Embryonic facial prominence (tissue), 1 donor: Measurements from ENCODE around the gene CADPS.

Experiments used
- DNase-seq: peaks from one replicate; pipeline ENCODE4 v3.0.0-alpha.2; 2016; ENCODE audit errors: extremely low spot score

Gene CADPS

DNA sequence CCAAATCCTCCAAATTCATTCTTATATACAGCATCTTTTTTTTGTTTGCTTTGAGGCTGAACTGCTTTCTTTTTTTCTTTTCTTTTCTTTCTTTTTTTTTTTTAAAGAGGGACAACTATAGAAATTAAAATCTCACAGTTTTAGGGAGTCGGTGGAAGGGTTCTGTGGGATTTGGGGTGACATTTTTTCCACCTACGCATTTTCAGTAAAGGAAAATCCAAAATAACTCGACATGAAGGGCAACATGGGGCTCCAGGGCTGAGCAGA is 498.8 kb downstream of the CADPS start:
- no peak for DNase-seq

DNA sequence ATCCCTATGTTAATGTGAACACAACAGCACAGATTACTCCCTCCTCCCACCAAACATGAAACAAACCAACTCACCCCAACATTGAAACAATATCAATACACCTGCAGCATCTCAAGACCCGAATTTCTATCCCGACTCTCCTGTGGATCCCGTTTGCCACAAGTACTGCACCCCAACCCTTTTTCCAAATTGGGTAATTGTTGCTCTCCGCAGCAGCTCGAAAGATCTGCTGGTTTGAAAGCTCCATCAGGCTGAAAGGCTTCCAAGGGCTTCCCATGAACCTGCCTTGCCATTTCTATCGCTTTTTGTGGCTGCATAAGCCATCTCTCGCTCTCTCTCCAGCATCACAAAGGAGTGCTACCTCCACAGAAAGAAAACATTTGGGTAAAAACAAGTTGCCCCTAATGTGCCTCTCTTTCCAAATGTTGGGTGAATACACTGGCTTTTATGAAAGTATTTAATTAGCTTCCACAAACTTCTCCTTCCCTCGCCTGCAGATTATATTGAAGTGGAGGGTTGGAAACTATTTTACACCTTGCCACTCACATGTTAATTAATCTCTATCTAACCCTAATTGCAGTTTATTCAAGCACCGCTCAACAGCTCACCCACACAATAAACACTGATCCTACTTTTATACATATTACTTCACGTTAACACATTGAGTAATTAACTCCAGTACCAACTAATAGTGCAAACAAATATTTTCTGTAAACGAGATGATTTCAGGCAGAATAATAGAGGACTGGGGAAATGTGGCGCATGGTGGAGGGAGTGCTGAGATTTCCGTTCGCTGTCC is 499.4 kb downstream of the CADPS start:
- no peak for DNase-seq

DNA sequence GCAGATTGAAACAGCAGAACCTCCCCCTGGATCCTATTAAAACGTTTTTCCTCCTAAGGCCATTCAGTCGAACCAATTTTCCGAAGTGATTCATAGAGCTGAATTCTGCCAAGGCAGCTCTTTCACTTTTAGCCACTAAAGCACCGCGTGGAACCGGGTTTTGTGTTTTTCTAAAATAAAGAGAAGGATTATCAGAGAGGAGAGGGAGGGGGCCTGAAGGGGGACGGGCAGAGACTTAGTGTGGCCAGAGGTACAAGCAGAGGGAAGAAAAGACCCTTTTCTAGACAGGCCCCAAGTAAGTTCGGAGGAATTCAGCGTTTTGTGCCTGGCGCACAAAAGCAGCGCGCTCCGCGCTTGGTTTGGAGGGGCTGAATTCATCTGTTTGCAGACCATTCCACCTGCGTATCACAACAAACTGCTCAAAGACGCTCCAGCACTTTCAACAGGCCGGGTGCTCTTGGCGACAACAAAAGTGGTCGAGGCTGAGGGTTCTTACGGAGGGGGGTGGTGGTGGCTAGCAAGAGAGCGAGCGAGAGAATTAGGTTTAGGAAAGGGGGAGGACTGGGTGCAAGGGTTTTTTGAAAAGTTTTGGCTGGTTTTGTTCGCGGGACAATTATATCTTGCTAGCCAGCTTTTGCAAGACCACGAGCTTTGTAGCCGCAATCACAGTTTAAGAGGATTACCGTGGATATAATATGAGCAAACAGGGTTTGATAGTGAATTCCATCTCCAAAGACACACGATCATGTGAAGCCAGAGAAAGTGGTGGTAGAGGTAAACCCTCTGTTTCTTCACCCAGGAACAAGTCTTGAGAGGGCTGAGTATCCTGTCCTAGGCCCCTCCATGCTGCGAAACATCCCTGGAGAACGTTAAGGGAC is 500.6 kb downstream of the CADPS start:
- no peak for DNase-seq

DNA sequence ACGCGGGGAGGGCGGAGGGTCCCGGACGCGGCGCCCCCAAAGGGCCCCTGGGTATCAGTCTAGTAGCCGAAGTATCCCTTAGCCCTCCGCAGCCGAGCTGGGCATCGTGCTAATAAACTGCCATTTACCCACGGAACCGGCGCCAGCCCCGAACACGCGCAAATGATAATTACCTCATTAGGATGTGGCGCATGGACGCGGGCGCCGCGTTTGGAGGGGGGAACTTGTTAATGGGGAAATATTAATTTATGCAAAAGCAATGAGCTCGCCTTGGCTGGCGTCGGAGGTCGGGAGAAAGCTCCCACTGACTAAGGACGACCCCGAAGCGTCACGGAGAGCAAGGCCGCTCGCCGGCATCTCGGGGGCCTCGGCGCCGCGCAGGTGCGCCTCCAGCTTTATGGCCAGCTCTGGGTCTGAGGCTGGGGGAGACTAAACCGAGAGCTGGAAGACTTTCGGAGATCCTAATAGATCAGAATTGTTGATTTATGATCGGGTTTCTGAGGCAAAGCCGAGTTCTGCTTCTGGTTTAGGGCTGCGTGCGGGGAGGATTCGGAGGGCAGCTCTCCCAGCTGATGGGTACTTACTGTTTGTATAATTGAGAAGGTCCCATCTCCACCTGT is 501.4 kb downstream of the CADPS start:
- no peak for DNase-seq

DNA sequence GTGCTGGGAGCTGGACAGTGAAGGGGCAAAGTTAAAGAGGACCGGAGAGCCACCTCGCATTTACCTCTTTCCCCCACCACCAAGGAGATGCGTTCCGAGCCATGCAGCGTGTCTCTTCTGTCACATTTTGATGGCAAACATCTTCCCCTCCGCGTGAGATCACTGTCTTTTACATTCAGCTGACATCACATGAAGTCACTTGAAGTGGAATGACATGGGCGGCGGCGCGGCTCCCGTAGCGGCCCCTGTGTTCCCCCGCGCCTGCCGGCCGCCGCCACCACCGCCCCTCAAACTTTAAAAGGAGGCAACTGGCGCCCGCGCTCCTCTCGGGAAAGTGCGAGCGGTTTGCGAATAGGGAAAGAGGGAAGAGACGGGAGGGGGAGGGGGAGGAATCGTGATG is 502.0 kb downstream of the CADPS start, which contains the start of gene FEZF2:
TSS of gene FEZF2 (minus strand) at position 336 of the 400 bp plus-strand sequence. CDS start 682 bp downstream, outside the sequence.
- DNase-seq = no peak

DNA sequence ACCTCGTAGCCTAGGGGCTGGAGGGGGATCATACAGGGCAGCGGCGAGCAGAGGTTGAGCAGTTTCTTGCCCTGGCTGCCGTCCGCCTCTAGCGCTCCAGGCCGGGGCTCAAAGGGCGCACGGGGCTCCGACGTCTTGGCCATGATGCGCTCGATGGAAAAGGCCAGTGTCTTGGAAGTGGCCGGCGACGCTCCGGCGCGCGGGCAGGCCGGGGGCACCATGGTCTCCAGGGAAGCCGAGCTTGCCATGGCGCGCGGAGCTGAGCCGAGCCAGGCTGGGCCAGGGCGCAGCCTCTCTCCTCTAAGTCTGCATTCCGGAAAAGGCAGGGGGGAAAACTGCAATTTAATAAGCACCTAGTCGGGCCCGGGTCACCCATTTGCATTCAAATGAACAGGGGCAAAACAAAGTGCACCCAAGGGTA is 502.6 kb downstream of the CADPS start:
- no peak for DNase-seq

DNA sequence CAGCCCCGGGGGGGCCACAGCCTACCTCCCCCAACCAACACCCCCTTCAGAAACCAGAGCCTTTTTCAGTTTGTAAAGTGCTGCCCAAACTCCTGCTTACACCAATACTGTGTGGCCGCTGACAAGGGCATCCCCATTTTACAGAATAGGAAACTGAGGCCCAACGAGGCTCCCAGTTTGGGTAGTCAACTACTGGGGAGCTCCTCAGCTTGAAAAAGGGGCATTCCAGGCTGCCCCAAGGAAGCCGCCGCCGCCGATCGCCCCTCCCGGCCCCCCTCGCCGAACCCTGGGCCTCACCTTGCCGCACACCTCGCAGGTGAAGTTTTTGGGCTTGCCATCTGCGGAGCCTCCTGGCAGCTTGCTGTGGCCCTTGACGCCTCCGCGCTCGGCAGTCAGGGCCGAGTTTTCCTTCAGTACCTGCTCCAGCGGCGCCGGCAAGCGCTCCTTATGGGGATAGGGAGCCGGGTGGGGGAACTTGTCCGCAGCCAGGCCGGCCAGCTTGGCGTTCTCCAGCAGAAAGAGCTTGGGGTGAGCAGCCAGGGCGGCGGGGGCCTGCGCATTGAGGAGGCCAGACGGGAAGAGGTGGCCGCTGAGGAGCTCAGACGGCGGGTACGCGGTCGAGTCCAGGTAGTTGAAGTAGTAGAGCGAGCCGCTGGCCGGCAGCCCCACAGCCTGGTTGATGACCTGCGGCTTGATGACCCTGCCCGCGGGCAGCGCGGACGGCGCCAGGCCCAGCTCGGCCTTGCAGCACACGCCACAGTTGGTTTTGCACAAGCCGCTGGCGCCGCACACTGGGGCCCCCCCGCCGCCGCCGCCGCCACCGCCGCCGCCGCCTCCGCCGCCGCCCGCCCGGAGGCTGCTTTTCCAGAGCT is 503.3 kb downstream of the CADPS start:
- no peak for DNase-seq

DNA sequence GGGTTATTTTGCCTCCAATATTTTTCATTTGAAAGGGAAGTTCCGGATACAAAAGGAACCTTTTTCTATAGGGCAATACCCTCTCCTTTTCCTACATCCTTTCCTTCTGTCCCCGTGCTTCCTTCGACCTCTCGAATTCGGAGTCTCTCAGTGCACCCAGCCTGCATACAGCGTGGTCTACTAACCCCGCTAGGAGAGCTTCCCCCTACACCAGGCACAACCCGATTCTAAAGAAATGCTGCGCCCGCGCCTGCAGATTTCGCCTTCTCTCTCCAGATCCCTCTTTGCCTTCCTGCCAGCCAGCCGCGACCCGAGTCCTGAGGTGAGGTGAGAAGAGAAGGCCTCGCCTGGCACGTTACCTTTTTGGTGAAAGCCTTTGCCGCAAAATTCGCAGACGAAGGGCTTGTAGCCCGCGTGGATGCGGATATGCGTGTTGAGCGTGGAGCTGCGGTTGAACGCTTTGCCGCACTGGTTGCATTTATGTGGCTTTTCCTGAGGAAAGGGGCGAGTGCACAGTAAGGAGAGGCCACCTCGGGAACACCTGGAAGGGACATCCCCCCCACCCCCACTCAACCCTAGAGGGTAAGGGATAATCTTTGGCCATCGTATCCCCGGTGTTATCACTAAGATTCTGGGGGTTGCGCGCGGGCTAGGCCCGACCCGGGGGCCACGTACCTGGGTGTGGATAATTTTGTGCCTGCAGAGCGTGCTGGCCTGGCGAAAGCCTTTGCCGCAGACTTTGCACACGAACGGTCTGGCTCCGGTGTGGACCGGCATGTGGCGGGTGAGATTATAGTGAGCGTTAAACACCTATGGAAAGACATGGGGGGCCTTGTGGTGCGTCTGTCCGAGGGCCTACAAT is 504.1 kb downstream of the CADPS start:
- DNase-seq = no peak

DNA sequence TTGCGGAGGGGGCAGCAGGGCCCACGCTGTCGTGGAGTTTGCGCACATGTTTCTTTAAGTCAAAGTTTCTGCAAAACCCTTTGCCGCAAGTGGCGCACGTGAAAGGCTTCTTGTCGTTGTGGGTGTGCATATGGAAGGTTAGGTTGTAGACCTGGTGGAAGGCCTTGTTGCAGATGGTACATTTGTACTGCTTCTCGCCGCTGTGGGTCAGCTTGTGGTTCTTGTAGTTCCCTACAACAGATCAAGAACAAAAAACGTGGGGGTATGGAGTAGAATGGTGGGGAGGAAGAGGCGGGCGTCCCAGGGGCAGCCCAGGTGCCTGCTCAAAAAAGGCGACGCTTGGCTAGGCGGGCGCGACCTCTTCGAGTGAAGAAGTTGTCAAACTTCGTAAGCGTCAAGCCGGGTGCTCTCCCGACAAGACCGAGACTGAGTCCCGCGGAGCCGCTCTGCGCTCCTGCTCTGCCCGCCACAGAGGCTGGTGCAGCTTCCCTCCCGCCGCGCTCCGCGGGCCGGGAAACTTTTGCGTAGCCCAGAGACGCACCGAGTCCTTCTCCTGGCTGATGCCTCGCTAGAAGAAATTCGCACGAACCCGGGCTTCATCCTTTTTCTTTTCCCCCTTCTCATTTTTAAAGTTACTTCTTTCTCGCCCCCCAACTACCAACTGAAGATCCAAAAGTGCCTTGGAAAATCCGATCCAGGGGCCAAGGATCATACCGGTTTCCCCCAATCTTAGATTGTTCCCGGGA is 504.9 kb downstream of the CADPS start:
- DNase-seq = no peak

DNA sequence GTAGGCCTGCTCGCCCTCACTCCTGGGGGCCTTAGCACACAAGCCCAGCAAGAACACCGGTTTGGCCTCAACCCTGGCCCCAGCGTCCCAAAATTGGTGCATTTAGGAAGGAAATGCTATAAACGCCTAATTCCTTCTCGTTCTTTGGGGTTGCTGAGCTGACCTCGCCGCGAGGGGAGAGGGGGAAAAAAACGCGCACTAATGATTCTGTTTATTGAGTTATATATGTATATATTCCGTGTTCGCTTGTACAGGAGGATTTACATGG is 505.8 kb downstream of the CADPS start:
- DNase-seq = no peak

DNA sequence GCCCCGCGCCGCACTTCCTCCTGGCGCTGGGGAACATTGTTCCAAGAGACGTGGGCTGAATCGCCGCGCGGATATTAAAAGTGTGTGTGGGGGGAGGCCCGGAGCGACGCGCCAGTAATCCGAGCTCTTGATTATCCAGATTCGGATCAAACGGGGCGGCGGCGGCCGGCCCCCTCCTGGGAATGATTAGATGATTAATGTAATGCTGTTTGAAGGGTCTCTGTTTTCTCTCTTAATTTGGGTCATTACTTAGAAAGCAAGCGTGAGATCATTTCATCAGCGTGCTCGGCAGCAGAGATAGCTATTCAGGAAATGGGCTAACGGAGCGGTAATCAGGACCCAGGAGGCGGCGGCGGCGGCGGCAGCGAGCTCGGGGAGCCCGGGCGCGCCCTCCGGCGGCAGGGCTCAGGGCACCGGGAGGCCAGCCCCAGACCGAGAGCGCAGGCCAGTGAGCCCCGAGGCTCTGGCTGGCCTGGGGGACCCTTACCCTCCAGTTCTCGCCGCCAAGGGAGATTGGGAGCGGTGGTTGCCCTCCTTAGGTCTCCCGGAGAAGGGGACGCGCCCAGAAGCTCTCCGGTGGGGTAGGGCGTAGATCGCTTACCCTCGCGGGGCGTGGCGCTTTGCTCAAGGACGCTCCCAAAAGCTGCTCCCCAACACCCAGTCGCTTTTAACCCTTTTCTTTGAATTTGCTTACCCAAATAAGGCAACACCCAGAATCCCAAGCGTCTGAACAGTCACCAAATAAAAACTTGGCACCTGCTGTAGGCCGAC is 506.3 kb downstream of the CADPS start:
- DNase-seq = no peak

DNA sequence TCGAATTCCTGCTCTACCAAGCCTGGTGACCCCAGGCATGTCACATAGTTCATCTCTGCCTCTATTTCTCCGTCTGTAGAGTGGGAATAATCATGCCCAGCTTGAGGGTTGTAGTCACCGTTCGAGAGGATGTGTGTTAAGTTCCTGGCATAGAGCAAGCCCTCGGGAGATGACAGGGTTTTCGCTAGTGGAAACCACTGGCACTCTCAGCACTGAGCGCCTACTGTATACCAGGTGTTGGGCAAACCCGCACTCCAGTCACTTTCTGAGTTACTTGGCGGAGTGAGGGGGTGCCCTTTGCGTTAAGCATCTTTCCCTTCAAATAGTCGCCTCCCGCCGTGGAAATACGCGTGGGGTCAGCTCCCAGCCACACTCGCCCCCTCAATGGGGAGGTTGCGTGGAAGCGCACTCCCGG is 506.9 kb downstream of the CADPS start:
- DNase-seq = no peak

DNA sequence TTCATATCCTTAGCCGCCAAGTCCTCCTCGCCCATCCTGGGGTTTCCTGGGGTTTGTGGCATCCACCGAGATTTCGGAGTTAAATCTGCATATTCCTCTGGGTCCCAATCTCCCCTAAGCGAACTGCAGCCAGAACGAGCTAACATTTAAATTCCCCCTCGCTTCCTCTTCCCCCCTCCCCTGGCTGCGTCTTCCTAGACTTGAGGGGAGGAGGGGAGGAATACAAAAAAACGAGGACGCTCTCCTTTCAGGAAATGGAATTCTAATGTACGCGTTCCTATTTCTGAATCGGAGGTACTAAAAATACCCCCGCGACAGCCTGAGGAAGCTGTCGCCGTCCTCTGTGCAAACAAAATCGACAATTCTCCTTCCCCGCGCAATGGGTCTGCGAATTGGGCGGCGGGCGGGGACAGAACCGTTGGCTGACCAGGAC is 507.4 kb downstream of the CADPS start:
- DNase-seq = no peak

DNA sequence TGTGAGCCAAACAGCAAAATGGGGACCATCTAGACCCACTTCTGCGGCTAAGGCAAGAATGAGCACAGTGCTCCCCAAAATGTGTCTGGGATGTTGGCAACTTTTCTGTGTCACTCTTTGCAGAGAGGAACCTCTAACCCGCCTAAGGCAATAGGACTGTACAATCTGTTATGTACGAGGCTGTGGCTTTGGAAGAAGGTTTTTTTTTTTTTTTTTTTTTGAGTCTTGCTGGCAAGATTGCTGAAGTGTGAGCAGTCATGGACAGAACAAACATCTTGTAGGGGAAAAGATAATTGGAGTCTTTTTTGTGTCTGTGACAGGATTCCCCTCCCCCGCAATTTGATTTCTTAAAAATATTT is 509.1 kb downstream of the CADPS start:
- DNase-seq = no peak

DNA sequence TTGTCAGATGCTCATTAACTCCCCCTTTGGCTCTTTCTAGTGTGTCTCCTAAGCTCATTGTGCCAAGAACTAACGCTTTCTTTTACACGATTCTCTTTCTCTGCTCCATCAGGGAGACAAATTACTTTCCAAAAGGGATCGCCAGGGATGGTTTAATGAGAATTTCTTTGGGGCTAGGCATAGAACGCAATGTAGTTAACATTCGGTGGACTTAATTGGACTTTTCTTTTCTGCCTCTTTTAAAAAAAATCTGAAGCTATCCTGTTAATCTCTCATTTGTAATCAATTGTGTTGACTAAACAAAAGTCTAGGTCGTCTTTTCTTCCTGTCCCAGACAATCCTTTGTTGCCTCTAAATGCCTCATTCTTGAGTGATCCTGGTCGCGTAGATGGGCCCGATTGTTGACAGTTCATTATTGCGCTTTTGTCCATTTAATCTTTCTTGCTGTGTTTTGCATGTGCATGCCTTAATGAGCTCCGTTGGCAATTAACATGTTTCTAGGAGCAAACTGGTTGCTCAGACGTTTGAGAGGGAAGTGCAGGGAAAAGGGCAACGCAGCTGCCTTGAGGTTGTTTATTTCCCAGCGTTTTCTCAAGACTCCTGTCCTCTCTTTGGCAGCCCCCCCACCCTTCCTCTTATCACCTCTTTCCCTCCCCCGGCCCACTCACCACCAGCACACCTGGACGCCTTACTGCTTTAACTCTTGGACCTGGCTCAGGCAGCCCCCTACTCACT is 509.7 kb downstream of the CADPS start:
- no peak for DNase-seq

DNA sequence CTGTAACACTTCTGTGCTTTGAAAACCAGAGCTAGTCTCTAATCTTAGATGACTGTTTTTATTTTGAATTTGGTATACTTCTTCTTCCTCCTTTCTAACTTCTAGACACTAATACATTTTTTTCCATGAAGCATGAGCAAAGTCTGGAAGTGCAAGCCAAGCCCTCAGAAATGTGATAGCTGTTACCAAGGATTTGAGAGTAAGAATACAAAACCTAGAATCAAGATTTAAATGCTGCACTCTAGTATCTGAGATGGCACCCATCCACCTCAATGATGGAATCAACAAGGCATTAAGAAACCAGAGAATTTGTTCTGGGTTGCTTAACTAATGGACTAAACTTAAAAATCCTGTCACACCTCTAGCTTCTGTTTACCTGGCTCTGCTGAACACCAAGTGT is 511.0 kb downstream of the CADPS start:
- DNase-seq = no peak

DNA sequence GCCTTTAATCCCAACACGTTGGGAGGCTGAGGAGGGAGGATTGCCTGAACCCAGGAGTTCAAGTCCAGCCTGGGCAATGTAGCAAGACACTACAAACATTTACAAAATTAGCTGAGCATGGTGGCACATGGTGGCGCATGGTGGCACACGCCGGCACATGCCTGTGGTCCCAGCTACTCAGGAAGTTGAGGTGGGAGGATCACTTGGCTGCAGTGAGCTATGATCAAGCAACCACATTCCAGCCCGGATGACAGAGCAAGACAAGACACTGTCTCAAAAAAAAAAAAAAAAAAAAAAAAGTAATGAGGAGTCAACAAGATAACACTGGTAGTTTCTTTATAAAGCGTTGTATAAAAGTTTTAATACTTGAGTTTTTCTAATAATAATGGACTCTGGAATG is 511.9 kb downstream of the CADPS start:
- no peak for DNase-seq

DNA sequence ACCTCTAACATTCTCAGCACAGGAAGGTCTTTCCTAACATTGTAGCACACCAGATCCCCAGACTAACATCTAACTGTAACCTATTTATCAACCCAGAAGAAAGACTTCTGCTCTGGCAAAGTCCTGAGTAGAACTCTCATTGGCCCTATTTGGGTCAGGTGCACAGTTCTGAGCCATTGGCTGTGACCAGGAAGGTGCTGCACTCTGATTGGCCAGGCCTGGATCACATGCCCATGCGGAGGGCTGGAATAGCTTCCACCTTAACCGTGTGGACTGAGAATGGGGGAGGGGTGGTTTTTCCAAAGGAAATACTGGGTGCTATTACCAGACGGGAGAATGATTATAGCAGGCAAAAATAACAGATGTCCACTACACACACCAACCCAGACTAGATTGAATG is 513.4 kb downstream of the CADPS start:
- DNase-seq = no peak

DNA sequence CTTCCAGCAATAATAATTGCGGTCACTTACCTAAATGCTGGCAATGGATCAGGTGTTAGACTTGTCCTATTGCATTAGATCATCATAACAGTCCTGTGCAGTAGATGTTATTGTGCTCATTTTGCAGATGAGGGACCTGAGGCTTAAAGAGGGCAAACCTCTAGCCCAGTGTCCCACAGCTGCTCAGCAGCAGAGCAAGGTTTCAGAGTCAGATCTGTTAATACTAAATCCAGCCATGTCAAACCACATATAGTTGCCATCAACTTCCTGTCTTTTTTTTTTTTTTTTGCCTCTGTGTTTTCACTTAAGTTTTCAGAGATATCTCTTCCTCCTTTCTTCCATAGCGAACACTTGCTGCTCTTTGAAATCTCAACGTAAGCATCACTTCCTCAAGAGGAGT is 514.0 kb downstream of the CADPS start:
- no peak for DNase-seq
